GM19238 (cell line): ENCODE results near the gene TCEANC2.

ENCODE experiments used
- DNase-seq: peaks from one replicate; pipeline ENCODE4 v3.0.0; 2011; ENCODE audit warnings: low spot score; ENCODE audit not compliant: insufficient read length

The TCEANC2 gene

GRCh38 chr1:54112705-54113368, 59.4 kb downstream of the TCEANC2 start:
- no peak for DNase-seq

- DNase-seq, result no peak
These were observed 60.6 kb downstream of the TCEANC2 start for GRCh38 chr1:54114001-54114400.

GRCh38 chr1:54114955-54115354, 61.5 kb downstream of the TCEANC2 start:
- no peak for DNase-seq

- DNase-seq, result no peak
These were observed 62.1 kb downstream of the TCEANC2 start for GRCh38 chr1:54115520-54115919.

- no peak for DNase-seq
These were observed 64.6 kb downstream of the TCEANC2 start for GRCh38 chr1:54117815-54118563.

- DNase-seq, result no peak
These were observed 65.3 kb downstream of the TCEANC2 start for GRCh38 chr1:54118704-54119103.

- no peak for DNase-seq
These were observed 66.8 kb downstream of the TCEANC2 start for GRCh38 chr1:54120018-54120697.

- no peak for DNase-seq
These were observed 67.5 kb downstream of the TCEANC2 start for GRCh38 chr1:54120698-54121481.

- DNase-seq, result peak; percentile 66
These were observed 68.2 kb downstream of the TCEANC2 start for GRCh38 chr1:54121482-54122134.

- DNase-seq, result no peak
These were observed 68.8 kb downstream of the TCEANC2 start for GRCh38 chr1:54122135-54122751.

- DNase-seq, result no peak
These were observed 69.6 kb downstream of the TCEANC2 start for GRCh38 chr1:54122992-54123391.

- no peak for DNase-seq
These were observed 71.1 kb downstream of the TCEANC2 start for GRCh38 chr1:54124472-54124871.

- DNase-seq, result no peak
These were observed 71.5 kb downstream of the TCEANC2 start for GRCh38 chr1:54124906-54125305.

- DNase-seq, result no peak
These were observed 72.1 kb downstream of the TCEANC2 start for GRCh38 chr1:54125386-54126070.

- DNase-seq, result no peak
These were observed 72.9 kb downstream of the TCEANC2 start for GRCh38 chr1:54126271-54126815.

- DNase-seq, result no peak
These were observed 74.3 kb downstream of the TCEANC2 start for GRCh38 chr1:54127594-54128300.

GRCh38 chr1:54129858-54130257, 76.5 kb downstream of the TCEANC2 start:
- DNase-seq, result no peak

- no peak for DNase-seq
These were observed 78.0 kb downstream of the TCEANC2 start for GRCh38 chr1:54131419-54131818.

GRCh38 chr1:54132495-54132894, 79.1 kb downstream of the TCEANC2 start:
- DNase-seq, result no peak
